Nephron progenitor cell (in vitro differentiated cells): ENCODE measurements around the gene TNNC2.
A peak's percentile ranks its signal among the peaks of the same experiment; 100 is the strongest.

Experiments used
- DNase-seq: peaks from one replicate; pipeline ENCODE4 v3.0.0; 2021
- H3K27ac Mint-ChIP-seq: 2 replicates; pipeline ENCODE4 v1.8.0; 2021; ENCODE audit warnings: mild to moderate bottlenecking, moderate library complexity, mixed read lengths
- H3K27me3 Mint-ChIP-seq: 2 replicates; pipeline ENCODE4 v1.8.0; 2021; ENCODE audit warnings: mild to moderate bottlenecking, low read depth, mixed read lengths; ENCODE audit not compliant: poor library complexity
- H3K36me3 Mint-ChIP-seq: 2 replicates; pipeline ENCODE4 v1.8.0; 2021; ENCODE audit warnings: low read depth, mixed read lengths
- H3K4me1 Mint-ChIP-seq: 2 replicates; pipeline ENCODE4 v1.8.0; 2021; ENCODE audit warnings: mixed read lengths
- H3K4me3 Mint-ChIP-seq: 2 replicates; pipeline ENCODE4 v1.8.0; 2021; ENCODE audit warnings: mild to moderate bottlenecking, moderate library complexity, mixed read lengths
- H3K9me3 Mint-ChIP-seq: 2 replicates; pipeline ENCODE4 v1.8.0; 2021; ENCODE audit warnings: mild to moderate bottlenecking, moderate library complexity, mixed read lengths
- CTCF ChIP-seq: fragments of 200-600 bp; sonication (generic); IDR thresholded peaks from 2 replicates; pipeline ENCODE4 v1.5.0; 2021; ENCODE audit warnings: antibody characterized with exemption

TNNC2 gene

GRCh38 chr20:45850926-45851325, 23.8 kb upstream of the TNNC2 start:
- no peak for TF ChIP-seq CTCF
- Mint-ChIP-seq H3K27me3 (no peaks in the 10 kb centered on the region), H3K4me3 (no peak overlapping the region), H3K4me1 (peaks cover 16% of the 10 kb centered on the region), H3K27ac (no peak overlapping the region), H3K9me3 (no peaks in the 10 kb centered on the region), H3K36me3 (peaks cover 34% of the 10 kb centered on the region)
- no peak for DNase-seq

- Mint-ChIP-seq H3K4me1 (peaks cover 14% of the 10 kb centered on the region), H3K36me3 (peaks cover 34% of the 10 kb centered on the region), H3K27ac (no peak overlapping the region), H3K4me3 (no peak overlapping the region), H3K9me3 (no peaks in the 10 kb centered on the region), H3K27me3 (no peaks in the 10 kb centered on the region)
- no peak for DNase-seq
- TF ChIP-seq CTCF: no peak
Observed at GRCh38 chr20:45850238-45850637, 23.1 kb upstream of the TNNC2 start.

GRCh38 chr20:45848969-45849582, 22.0 kb upstream of the TNNC2 start:
- peaks cover 32% of the 10 kb centered on the region for H3K36me3 Mint-ChIP-seq
- peaks cover 4% of the 10 kb centered on the region for H3K4me1 Mint-ChIP-seq
- no peak overlapping the region for H3K27ac Mint-ChIP-seq
- no peaks in the 10 kb centered on the region for H3K27me3 Mint-ChIP-seq
- TF ChIP-seq CTCF: no peak
- no peaks in the 10 kb centered on the region for H3K9me3 Mint-ChIP-seq
- H3K4me3 Mint-ChIP-seq: no peak overlapping the region
- DNase-seq: no peak

GRCh38 chr20:45848421-45848820, 21.3 kb upstream of the TNNC2 start:
- DNase-seq: no peak
- H3K4me3 Mint-ChIP-seq: no peak overlapping the region
- no peak for TF ChIP-seq CTCF
- H3K9me3 Mint-ChIP-seq: no peaks in the 10 kb centered on the region
- peaks cover 30% of the 10 kb centered on the region for H3K36me3 Mint-ChIP-seq
- peaks cover 4% of the 10 kb centered on the region for H3K4me1 Mint-ChIP-seq
- no peaks in the 10 kb centered on the region for H3K27me3 Mint-ChIP-seq
- no peak overlapping the region for H3K27ac Mint-ChIP-seq

GRCh38 chr20:45845452-45845851, 18.3 kb upstream of the TNNC2 start:
- Mint-ChIP-seq H3K4me1 (peaks cover 12% of the 10 kb centered on the region), H3K27me3 (no peaks in the 10 kb centered on the region), H3K9me3 (no peaks in the 10 kb centered on the region), H3K36me3 (peaks cover 30% of the 10 kb centered on the region), H3K4me3 (no peak overlapping the region), H3K27ac (no peak overlapping the region)
- no peak for TF ChIP-seq CTCF
- no peak for DNase-seq

GRCh38 chr20:45843506-45843905, 16.4 kb upstream of the TNNC2 start:
- H3K4me3 Mint-ChIP-seq: no peak overlapping the region
- DNase-seq: no peak
- H3K4me1 Mint-ChIP-seq: peaks cover 12% of the 10 kb centered on the region
- H3K36me3 Mint-ChIP-seq: peaks cover 28% of the 10 kb centered on the region
- no peak for TF ChIP-seq CTCF
- peak overlapping the region; percentile 32 for H3K27ac Mint-ChIP-seq
- no peaks in the 10 kb centered on the region for H3K27me3 Mint-ChIP-seq
- no peaks in the 10 kb centered on the region for H3K9me3 Mint-ChIP-seq
